GM13977 (cell line): ENCODE measurements around the gene PLEKHA8.

Source experiments
- DNase-seq: peaks from one replicate; pipeline ENCODE4 v3.0.0; 2012; ENCODE audit warnings: low spot score
- CTCF ChIP-seq: IDR thresholded peaks from 2 replicates; pipeline ENCODE4 v1.5.1; 2012; ENCODE audit warnings: mild to moderate bottlenecking, control low read depth; ENCODE audit not compliant: insufficient read depth; ENCODE audit errors: extremely low read depth, missing control alignments
- in situ Hi-C: fragments of 300-500 bp; cut with MboI; formaldehyde crosslinking; loops from one replicate; pipeline ENCODE4 v1.12.0; 2022; ENCODE audit warnings: low sequenced_read_pairs, low pct_unique_long_range_greater_than_20kb, mixed read lengths, inconsistent platforms; ENCODE audit not compliant: unreplicated experiment

Gene PLEKHA8

GRCh38 chr7:30068117-30068516 is 39.9 kb downstream of the PLEKHA8 start:
- DNase-seq = no peak
- no peak for TF ChIP-seq CTCF
- in situ Hi-C loops = loop anchor here (10.0 to 25.0 kb wide), 2 partner anchors 183 to 306 kb away; no protein-coding TSS in a partner anchor

- in situ Hi-C loops = loop anchor here (10.0 to 25.0 kb wide), 2 partner anchors 184 to 307 kb away; no protein-coding TSS in a partner anchor
- no peak for TF ChIP-seq CTCF
- DNase-seq = no peak
Measured at GRCh38 chr7:30069096-30069867, 41.1 kb downstream of the PLEKHA8 start.

- TF ChIP-seq CTCF = no peak
- DNase-seq = no peak
- in situ Hi-C loops = loop anchor here (25.0 kb wide), 1 partner anchor 308 kb away; no protein-coding TSS in a partner anchor
Measured at GRCh38 chr7:30070052-30070451, 41.8 kb downstream of the PLEKHA8 start.

- TF ChIP-seq CTCF = no peak
- in situ Hi-C loops = loop anchor here (25.0 kb wide), 1 partner anchor 310 kb away; no protein-coding TSS in a partner anchor
- no peak for DNase-seq
Measured at GRCh38 chr7:30072735-30073134, 44.5 kb downstream of the PLEKHA8 start.

- peak; percentile 43 for TF ChIP-seq CTCF
- in situ Hi-C loops = loop anchor here (25.0 kb wide), 1 partner anchor 312 kb away; no protein-coding TSS in a partner anchor
- DNase-seq = no peak
Measured at GRCh38 chr7:30074422-30075030, 46.3 kb downstream of the PLEKHA8 start.

- TF ChIP-seq CTCF = no peak
- in situ Hi-C loops = no loop called here
- DNase-seq = no peak
Measured at GRCh38 chr7:30076411-30076810, 48.2 kb downstream of the PLEKHA8 start.
